IMR-90 (cell line): ENCODE results near the gene CFAP97.

Source experiments
- MXI1 ChIP-seq: IDR thresholded peaks from 2 replicates; pipeline ENCODE4 v1.6.1; 2012; ENCODE audit warnings: low read depth, mild to moderate bottlenecking, low read length, moderate library complexity, borderline replicate concordance
- POLR2A ChIP-seq: IDR thresholded peaks from 2 replicates; pipeline ENCODE4 v1.6.1; 2012; ENCODE audit warnings: mild to moderate bottlenecking, low read depth, low read length

- TF ChIP-seq MXI1: no peak
- no peak for TF ChIP-seq POLR2A
These were observed 90.5 kb downstream of the CFAP97 start for GRCh38 chr4:185113340-185113739.
